ENCODE results near the gene MEIG1. TPM values are rescaled to one million over a fixed set of nuclear protein-coding genes. Genes with fewer than 3 reads are reported as not detected.
"Not testable (repeated sequence)": the region's sequence is repeated elsewhere in the genome, so short reads cannot be mapped to it uniquely, and the experiment has no call there.

MEIG1 gene
- total RNA-seq, 1 experiment from 2014 or later: 1.7 TPM

DNA sequence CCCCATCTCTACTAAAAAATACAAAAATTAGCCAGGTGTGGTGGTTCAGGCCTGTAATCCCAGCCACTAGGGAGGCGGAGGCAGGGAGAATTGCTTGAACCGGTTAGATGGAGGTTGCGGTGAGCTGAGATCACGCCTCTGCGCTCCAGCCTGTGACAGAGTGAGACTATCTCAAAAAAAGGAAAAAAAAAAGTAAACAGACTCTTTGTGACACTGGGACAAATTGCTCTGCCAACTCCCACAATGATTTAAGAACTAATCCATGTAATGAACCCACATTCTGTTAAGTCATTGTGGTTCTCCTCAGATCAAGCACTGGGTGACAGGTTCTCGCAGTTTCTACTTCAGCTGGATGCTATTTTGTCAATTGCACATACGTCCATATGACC is 16.2 kb upstream of the MEIG1 start:
- H3K27ac Mint-ChIP-seq (ENCODE audit: low read depth, unreplicated experiment); BruUV-seq (replicated peaks); H3K4me3 Mint-ChIP-seq (ENCODE audit: unreplicated experiment); intact Hi-C loops (cut with micrococcal nuclease); H3K9me3 Mint-ChIP-seq (ENCODE audit: unreplicated experiment); DNase-seq (ENCODE audit: unreplicated experiment); H3K4me1 Mint-ChIP-seq (ENCODE audit: insufficient read depth, unreplicated experiment); CTCF ChIA-PET; H3K27me3 Mint-ChIP-seq (ENCODE audit: insufficient read depth, unreplicated experiment): not testable (repeated sequence)
- POLR2A ChIA-PET: interaction anchor here (0.7 kb wide), 1 partner anchor 9 kb away, joined by 3 read pairs; no protein-coding TSS in a partner anchor
- H3K36me3 Mint-ChIP-seq (ENCODE audit: insufficient read depth, unreplicated experiment): peaks cover 44% of the 10 kb centered on the region

DNA sequence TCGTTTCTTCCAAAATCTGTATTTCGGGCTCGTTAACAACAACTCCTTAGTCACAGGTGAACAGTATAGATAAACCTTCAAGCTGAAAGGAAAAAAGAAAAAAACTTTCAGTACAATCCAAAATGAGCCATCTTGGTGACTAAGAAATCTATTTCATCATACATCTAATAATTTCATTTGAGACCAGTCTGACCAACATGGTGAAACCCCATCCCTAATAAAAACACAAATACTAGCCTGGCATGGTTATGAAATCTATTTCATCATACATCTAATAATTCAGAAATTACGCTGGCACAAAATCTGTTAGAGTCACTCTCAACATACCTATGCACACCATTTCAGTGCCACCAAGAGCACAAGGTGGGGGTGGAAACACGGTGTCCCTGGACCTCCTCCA is 14.1 kb upstream of the MEIG1 start:
- peak; percentile 36 for DNase-seq (ENCODE audit: unreplicated experiment)
- intact Hi-C loops (cut with micrococcal nuclease): loop anchor here (2.0 kb wide), 1 partner anchor 66 kb away; the partner anchor contains the start of gene SUV39H2

GRCh38 chr10:14947268-14947667 is 11.9 kb upstream of the MEIG1 start:
- H3K4me3 Mint-ChIP-seq (ENCODE audit: unreplicated experiment): no peak overlapping the region
- no peak overlapping the region for H3K27ac Mint-ChIP-seq (ENCODE audit: low read depth, unreplicated experiment)
- CTCF ChIA-PET: interaction anchor here (1.3 kb wide), 1 partner anchor 136 kb away, joined by 3 read pairs; no protein-coding TSS in a partner anchor
- no peaks in the 10 kb centered on the region for H3K9me3 Mint-ChIP-seq (ENCODE audit: unreplicated experiment)
- POLR2A ChIA-PET: interaction anchor here (0.5 kb wide), 1 partner anchor 1136 kb away, joined by 3 read pairs; no protein-coding TSS in a partner anchor
- DNase-seq (ENCODE audit: unreplicated experiment): no peak
- intact Hi-C loops (cut with micrococcal nuclease): no loop called here
- no peaks in the 10 kb centered on the region for H3K27me3 Mint-ChIP-seq (ENCODE audit: insufficient read depth, unreplicated experiment)
- H3K36me3 Mint-ChIP-seq (ENCODE audit: insufficient read depth, unreplicated experiment): peaks cover 35% of the 10 kb centered on the region
- peaks cover 5% of the 10 kb centered on the region for H3K4me1 Mint-ChIP-seq (ENCODE audit: insufficient read depth, unreplicated experiment)
- BruUV-seq (replicated peaks): no TSS peak
- TF ChIP-seq, protein P1, sequence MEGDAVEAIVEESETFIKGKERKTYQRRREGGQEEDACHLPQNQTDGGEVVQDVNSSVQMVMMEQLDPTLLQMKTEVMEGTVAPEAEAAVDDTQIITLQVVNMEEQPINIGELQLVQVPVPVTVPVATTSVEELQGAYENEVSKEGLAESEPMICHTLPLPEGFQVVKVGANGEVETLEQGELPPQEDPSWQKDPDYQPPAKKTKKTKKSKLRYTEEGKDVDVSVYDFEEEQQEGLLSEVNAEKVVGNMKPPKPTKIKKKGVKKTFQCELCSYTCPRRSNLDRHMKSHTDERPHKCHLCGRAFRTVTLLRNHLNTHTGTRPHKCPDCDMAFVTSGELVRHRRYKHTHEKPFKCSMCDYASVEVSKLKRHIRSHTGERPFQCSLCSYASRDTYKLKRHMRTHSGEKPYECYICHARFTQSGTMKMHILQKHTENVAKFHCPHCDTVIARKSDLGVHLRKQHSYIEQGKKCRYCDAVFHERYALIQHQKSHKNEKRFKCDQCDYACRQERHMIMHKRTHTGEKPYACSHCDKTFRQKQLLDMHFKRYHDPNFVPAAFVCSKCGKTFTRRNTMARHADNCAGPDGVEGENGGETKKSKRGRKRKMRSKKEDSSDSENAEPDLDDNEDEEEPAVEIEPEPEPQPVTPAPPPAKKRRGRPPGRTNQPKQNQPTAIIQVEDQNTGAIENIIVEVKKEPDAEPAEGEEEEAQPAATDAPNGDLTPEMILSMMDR (IDR thresholded peaks at IDR 0.05; ENCODE audit: unreplicated experiment): no peak

More for the DNA sequence above, 14.1 kb upstream of the MEIG1 start:
- TF ChIP-seq, protein P1 (IDR thresholded peaks at IDR 0.05; ENCODE audit: unreplicated experiment): no peak
- Mint-ChIP-seq H3K4me1 (ENCODE audit: insufficient read depth, unreplicated experiment) (peaks cover 5% of the 10 kb centered on the region), H3K27me3 (ENCODE audit: insufficient read depth, unreplicated experiment) (no peaks in the 10 kb centered on the region), H3K9me3 (ENCODE audit: unreplicated experiment) (no peaks in the 10 kb centered on the region), H3K27ac (ENCODE audit: low read depth, unreplicated experiment) (peak overlapping the region; percentile 42), H3K36me3 (ENCODE audit: insufficient read depth, unreplicated experiment) (peaks cover 38% of the 10 kb centered on the region), H3K4me3 (ENCODE audit: unreplicated experiment) (no peak overlapping the region)
- BruUV-seq (replicated peaks): no TSS peak
- ChIA-PET POLR2A (interaction anchor here (0.5 to 1.4 kb wide), 3 partner anchors 9 to 1286 kb away, joined by 3 read pairs; partner anchors contain the start of gene DCLRE1C), CTCF (interaction anchor here (0.6 to 0.7 kb wide), 3 partner anchors 17 to 1632 kb away, joined by 3 to 4 read pairs (median 3); no protein-coding TSS in a partner anchor)

DNA sequence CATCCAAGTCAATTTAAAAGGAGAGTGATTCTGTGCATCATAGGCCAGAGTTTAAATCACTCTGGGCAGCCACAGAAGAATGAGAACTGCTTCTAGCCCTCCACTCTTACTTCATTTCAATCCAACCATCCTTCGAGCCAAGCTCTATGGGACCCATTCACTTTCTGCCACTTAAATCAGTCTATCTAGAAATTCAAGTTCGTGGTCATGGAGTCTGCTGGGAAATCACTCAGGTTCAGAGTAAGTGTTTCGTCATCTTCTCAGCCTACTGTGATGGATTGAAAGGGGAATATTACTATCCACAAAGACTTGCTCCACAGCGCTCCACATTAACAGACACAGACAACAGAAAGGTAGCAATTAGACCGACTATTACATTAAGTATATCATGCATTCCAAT is 9.9 kb upstream of the MEIG1 start:
- H3K4me3 Mint-ChIP-seq (ENCODE audit: unreplicated experiment): no peak overlapping the region
- ChIA-PET CTCF (interaction anchor here (0.7 to 0.8 kb wide), 2 partner anchors 46 to 472 kb away, joined by 3 read pairs; no protein-coding TSS in a partner anchor), POLR2A (interaction anchor here (0.9 to 2.1 kb wide), 2 partner anchors 10 to 11 kb away, joined by 3 to 4 read pairs; partner anchors contain the start of gene MEIG1)
- peaks cover 11% of the 10 kb centered on the region for H3K4me1 Mint-ChIP-seq (ENCODE audit: insufficient read depth, unreplicated experiment)
- intact Hi-C loops (cut with micrococcal nuclease): no loop called here
- H3K27ac Mint-ChIP-seq (ENCODE audit: low read depth, unreplicated experiment): no peak overlapping the region
- TF ChIP-seq, protein P1 (IDR thresholded peaks at IDR 0.05; ENCODE audit: unreplicated experiment): no peak
- H3K27me3 Mint-ChIP-seq (ENCODE audit: insufficient read depth, unreplicated experiment): no peaks in the 10 kb centered on the region
- H3K9me3 Mint-ChIP-seq (ENCODE audit: unreplicated experiment): no peaks in the 10 kb centered on the region
- no peak for DNase-seq (ENCODE audit: unreplicated experiment)
- no TSS peak for BruUV-seq (replicated peaks)
- peaks cover 18% of the 10 kb centered on the region for H3K36me3 Mint-ChIP-seq (ENCODE audit: insufficient read depth, unreplicated experiment)

Data from MCF 10A (cell line).